Astrocyte of the spinal cord (primary cell): ENCODE results near the gene DOK5.

Experiments
- DNase-seq: peaks from one replicate; pipeline ENCODE4 v3.0.0; 2011; ENCODE audit warnings: low read depth, low spot score
- H3K4me3 ChIP-seq: 2 replicates; pipeline ENCODE4 v1.5.1; 2011; ENCODE audit warnings: low read depth, mild to moderate bottlenecking, low read length, moderate library complexity
- in situ Hi-C: cut with HindIII; loops from 2 replicates; pipeline ENCODE4 v1.10.0; 2017; ENCODE audit warnings: low sequenced_read_pairs
- TF ChIP-seq, protein P1 (sequence below): IDR thresholded peaks from 2 replicates; pipeline ENCODE4 v1.5.1; 2012; ENCODE audit warnings: low read depth, mild to moderate bottlenecking, low read length, inconsistent platforms

DOK5 gene

DNA sequence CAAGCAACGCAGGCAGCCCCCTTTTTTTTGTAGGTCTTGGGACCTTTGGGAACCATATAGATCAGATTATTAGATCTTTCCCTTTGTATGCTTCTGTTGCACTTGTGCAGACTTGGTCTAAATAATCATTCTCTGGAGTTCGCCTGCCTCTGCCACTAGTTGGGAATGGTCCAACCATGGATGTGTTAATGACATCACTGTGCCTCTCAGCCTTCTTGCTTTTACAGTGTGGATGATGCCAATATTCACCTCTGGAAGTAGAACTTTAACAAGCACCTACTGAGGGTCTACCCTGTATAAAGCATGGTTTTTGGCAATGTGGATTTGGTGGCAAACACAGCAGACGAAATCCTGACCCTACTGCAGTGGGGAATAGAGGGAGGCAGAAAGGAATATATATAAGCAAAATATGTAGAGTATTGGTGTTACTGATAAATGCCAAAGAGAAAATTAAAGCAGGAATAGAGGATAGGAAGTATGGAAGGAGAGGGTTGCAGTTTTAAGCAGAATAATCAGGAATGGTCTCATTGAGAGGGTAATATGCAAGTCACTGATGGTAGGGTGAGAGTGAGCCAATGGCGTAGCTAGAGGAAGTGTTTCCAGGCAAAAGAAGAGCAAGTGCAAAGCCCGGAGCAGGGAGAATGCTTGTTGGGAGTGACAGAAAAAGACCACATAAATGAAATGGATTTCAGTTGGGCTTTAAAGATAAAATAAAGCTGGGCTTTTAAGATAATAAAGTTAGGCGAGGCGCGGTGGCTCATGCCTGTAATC, 97.5 kb downstream of the DOK5 start:
- TF ChIP-seq, protein P1, sequence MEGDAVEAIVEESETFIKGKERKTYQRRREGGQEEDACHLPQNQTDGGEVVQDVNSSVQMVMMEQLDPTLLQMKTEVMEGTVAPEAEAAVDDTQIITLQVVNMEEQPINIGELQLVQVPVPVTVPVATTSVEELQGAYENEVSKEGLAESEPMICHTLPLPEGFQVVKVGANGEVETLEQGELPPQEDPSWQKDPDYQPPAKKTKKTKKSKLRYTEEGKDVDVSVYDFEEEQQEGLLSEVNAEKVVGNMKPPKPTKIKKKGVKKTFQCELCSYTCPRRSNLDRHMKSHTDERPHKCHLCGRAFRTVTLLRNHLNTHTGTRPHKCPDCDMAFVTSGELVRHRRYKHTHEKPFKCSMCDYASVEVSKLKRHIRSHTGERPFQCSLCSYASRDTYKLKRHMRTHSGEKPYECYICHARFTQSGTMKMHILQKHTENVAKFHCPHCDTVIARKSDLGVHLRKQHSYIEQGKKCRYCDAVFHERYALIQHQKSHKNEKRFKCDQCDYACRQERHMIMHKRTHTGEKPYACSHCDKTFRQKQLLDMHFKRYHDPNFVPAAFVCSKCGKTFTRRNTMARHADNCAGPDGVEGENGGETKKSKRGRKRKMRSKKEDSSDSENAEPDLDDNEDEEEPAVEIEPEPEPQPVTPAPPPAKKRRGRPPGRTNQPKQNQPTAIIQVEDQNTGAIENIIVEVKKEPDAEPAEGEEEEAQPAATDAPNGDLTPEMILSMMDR = no peak
- in situ Hi-C loops = no loop called here
- no peak overlapping the region for H3K4me3 ChIP-seq
- no peak for DNase-seq

DNA sequence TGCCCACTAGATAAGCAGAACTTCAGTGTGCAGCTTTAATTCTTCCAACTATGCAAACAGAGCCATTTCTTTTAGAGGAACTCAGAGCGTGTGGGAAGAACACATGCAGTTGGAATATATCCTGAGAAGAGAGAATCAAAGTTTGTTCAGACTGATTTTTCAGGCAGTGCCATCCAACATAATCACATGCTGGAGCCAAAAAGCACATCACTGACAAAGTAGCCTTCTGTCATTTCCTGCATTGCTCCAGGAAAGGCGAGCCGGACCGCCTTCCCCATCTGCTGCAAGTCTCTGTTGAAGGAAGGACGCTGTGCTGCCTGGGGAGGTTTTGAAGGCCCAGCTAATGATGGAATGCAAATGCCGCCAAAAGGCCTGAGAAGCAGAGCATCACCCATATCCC, 98.4 kb downstream of the DOK5 start:
- no peak for DNase-seq
- in situ Hi-C loops = no loop called here
- H3K4me3 ChIP-seq = no peak overlapping the region
- TF ChIP-seq, protein P1 = no peak

DNA sequence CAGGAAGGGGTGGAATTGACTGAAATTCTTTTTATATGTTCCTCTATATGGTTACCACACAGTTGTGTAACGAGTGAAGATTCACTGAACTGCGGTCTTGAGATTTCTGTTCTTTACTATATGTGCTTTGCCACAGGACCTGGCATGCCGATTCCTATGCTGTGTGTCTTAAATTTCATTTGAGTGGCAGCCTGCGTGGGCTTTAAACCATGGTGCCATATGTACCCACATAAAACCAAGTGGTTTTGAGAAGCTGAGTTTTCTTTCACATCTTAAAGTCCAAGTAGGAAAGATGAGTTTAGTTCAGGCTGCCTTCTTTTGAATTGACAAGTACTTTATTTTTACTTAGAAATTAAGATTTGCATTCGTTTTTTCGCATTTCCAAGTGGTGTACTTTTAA, 101.1 kb downstream of the DOK5 start:
- no peak overlapping the region for H3K4me3 ChIP-seq
- TF ChIP-seq, protein P1 = no peak
- no peak for DNase-seq
- in situ Hi-C loops = no loop called here

DNA sequence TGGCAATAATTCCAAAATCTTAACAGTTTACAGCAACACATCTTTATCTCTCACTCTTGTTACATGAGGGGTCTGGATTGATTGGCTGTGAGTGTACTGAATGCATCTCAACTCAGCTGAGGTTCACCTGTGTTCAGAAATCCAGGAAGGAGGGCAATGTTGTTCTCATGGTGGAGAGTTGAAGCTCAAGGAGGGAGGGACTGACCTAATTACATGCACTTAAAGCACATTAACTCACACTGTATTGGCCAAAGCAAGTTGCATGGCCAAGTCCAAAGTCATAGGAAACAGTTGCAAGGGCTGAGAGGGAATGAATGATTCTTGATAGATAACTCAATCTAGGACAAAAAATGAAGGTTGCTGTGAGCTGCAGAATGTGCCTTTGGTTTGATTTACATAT, 102.2 kb downstream of the DOK5 start:
- in situ Hi-C loops = no loop called here
- no peak for DNase-seq
- H3K4me3 ChIP-seq = no peak overlapping the region
- TF ChIP-seq, protein P1 = no peak

DNA sequence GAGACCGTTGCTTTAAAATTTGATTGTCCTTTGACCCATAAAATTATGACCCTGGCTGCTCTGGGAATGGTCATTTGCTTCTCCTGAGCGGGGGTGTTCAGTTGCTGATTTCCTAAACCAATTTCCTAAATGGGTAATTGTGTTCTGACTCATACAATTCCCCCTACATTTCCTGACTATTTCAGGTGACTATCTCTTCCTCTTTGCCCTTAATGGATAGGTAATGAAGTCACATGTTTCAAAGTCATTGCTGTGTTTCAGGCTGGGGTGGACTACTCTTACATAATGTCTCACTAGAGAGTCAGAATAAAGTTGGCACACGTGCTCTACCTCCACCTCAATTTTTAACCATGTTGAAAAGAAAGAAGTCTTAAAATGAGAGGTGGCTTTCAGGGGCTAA, 109.8 kb downstream of the DOK5 start:
- no peak overlapping the region for H3K4me3 ChIP-seq
- no peak for DNase-seq
- TF ChIP-seq, protein P1 = no peak
- in situ Hi-C loops = no loop called here

DNA sequence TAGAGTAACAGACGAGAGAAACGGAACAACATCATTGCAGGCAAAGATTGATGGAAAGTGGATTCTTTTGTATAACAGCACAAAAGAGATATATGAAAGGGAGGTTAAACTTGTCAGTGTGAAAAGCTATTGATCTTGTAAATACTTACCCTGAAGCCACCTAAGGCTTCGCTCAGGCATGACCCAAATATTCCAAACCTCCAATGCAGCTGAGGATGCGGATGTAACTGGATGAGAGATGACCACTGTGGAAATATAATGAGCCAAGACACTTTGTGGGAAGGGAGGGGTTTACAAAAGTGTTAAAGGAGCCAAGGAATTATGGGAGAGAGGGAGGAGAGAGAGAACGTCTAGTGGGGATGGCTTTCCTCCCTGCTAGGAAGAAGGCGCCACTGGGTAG, 112.0 kb downstream of the DOK5 start:
- in situ Hi-C loops = no loop called here
- no peak overlapping the region for H3K4me3 ChIP-seq
- DNase-seq = no peak
- TF ChIP-seq, protein P1 = no peak
